GM20431 (cell line): ENCODE data around the gene TMEM273.
"Not testable (repeated sequence)": the region's sequence is repeated elsewhere in the genome, so short reads cannot be mapped to it uniquely, and the experiment has no call there.

Experiments used
- in situ Hi-C: fragments of 300-500 bp; cut with MseI, MboI; formaldehyde crosslinking; loops from one replicate; pipeline ENCODE4 v1.15.0; 2020; ENCODE audit warnings: low sequenced_read_pairs; ENCODE audit not compliant: unreplicated experiment

Gene TMEM273

GRCh38 chr10:49207113-49207512, 18.9 kb upstream of the TMEM273 start:
- in situ Hi-C loops: no loop called here

- in situ Hi-C loops: no loop called here
Measured at GRCh38 chr10:49205206-49205605, 17.0 kb upstream of the TMEM273 start.

GRCh38 chr10:49204119-49204518, 15.9 kb upstream of the TMEM273 start:
- in situ Hi-C loops: no loop called here

GRCh38 chr10:49202266-49202665, 14.1 kb upstream of the TMEM273 start:
- in situ Hi-C loops: no loop called here

GRCh38 chr10:49200854-49201253, 12.7 kb upstream of the TMEM273 start:
- in situ Hi-C loops: no loop called here

GRCh38 chr10:49197171-49197570, 9.0 kb upstream of the TMEM273 start:
- in situ Hi-C loops: no loop called here

GRCh38 chr10:49195864-49196263, 7.7 kb upstream of the TMEM273 start:
- in situ Hi-C loops: not testable (repeated sequence)

GRCh38 chr10:49194212-49194920, 6.2 kb upstream of the TMEM273 start:
- in situ Hi-C loops: no loop called here

- in situ Hi-C loops: no loop called here
Measured at GRCh38 chr10:49191349-49191748, 3.2 kb upstream of the TMEM273 start.

GRCh38 chr10:49189422-49189821, 1.2 kb upstream of the TMEM273 start:
- in situ Hi-C loops: no loop called here

- in situ Hi-C loops: no loop called here
Measured at GRCh38 chr10:49187044-49187484, 1.1 kb downstream of the TMEM273 start.

GRCh38 chr10:49186613-49187012, 1.6 kb downstream of the TMEM273 start:
- in situ Hi-C loops: no loop called here

GRCh38 chr10:49185213-49185612, 3.0 kb downstream of the TMEM273 start:
- in situ Hi-C loops: no loop called here

- in situ Hi-C loops: no loop called here
Measured at GRCh38 chr10:49184642-49185111, 3.5 kb downstream of the TMEM273 start.

- in situ Hi-C loops: no loop called here
Measured at GRCh38 chr10:49183596-49184542, 4.3 kb downstream of the TMEM273 start.

- in situ Hi-C loops: no loop called here
Measured at GRCh38 chr10:49182776-49183175, 5.4 kb downstream of the TMEM273 start.

GRCh38 chr10:49180444-49180860, 7.7 kb downstream of the TMEM273 start:
- in situ Hi-C loops: no loop called here

- in situ Hi-C loops: no loop called here
Measured at GRCh38 chr10:49179699-49180443, 8.3 kb downstream of the TMEM273 start.

GRCh38 chr10:49178489-49179471, 9.4 kb downstream of the TMEM273 start:
- in situ Hi-C loops: no loop called here
